ENCODE data around the gene TAF11. TPM values are rescaled to one million over a fixed set of nuclear protein-coding genes. Genes with fewer than 3 reads are reported as not detected.
"Not testable (repeated sequence)": the region's sequence is repeated elsewhere in the genome, so short reads cannot be mapped to it uniquely, and the experiment has no call there.

Gene TAF11
- total RNA-seq, 1 donor from 2014 or later, result 18.1 TPM

- peaks cover 87% of the 10 kb centered on the region for H3K36me3 ChIP-seq
- H3K27me3 ChIP-seq, result no peaks in the 10 kb centered on the region
- no peaks in the 10 kb centered on the region for H3K9me3 ChIP-seq
- DNase-seq (no peak), ATAC-seq (no peak)
- no peak overlapping the region for H3K4me3 ChIP-seq
- TF ChIP-seq CTCF (IDR thresholded peaks at IDR 0.05), result no peak
- intact Hi-C loops (cut with DNase I), result no loop called here
- no peak overlapping the region for H3K27ac ChIP-seq
- H3K4me1 ChIP-seq, result no peaks in the 10 kb centered on the region
Observed at GRCh38 chr6:34859951-34860350, 27.9 kb downstream of the TAF11 start.

GRCh38 chr6:34858681-34859080 lies 29.2 kb downstream of the TAF11 start:
- no peak for TF ChIP-seq CTCF (IDR thresholded peaks at IDR 0.05)
- H3K36me3 ChIP-seq, result peaks cover 83% of the 10 kb centered on the region
- H3K9me3 ChIP-seq, result no peaks in the 10 kb centered on the region
- H3K27me3 ChIP-seq, result no peaks in the 10 kb centered on the region
- intact Hi-C loops (cut with DNase I), result no loop called here
- no peak overlapping the region for H3K4me3 ChIP-seq
- DNase-seq (no peak), ATAC-seq (no peak)
- no peaks in the 10 kb centered on the region for H3K4me1 ChIP-seq
- H3K27ac ChIP-seq, result no peak overlapping the region

GRCh38 chr6:34855463-34855862 lies 32.4 kb downstream of the TAF11 start:
- no peak for ATAC-seq
- no peak for DNase-seq
- Histone ChIP-seq H3K9me3 (no peaks in the 10 kb centered on the region), H3K27me3 (no peaks in the 10 kb centered on the region), H3K4me1 (no peaks in the 10 kb centered on the region), H3K27ac (no peak overlapping the region), H3K36me3 (peaks cover 75% of the 10 kb centered on the region), H3K4me3 (no peak overlapping the region)
- no peak for TF ChIP-seq CTCF (IDR thresholded peaks at IDR 0.05)
- intact Hi-C loops (cut with DNase I), result no loop called here

GRCh38 chr6:34852406-34853085 lies 35.3 kb downstream of the TAF11 start:
- DNase-seq (no peak), ATAC-seq (no peak)
- no peak overlapping the region for H3K4me3 ChIP-seq
- no peaks in the 10 kb centered on the region for H3K9me3 ChIP-seq
- H3K36me3 ChIP-seq, result peaks cover 55% of the 10 kb centered on the region
- intact Hi-C loops (cut with DNase I), result no loop called here
- TF ChIP-seq CTCF (IDR thresholded peaks at IDR 0.05), result no peak
- H3K27ac ChIP-seq, result no peak overlapping the region
- H3K4me1 ChIP-seq, result no peaks in the 10 kb centered on the region
- no peaks in the 10 kb centered on the region for H3K27me3 ChIP-seq

- ATAC-seq (no peak), DNase-seq (no peak)
- H3K4me3 ChIP-seq, result no peak overlapping the region
- no peaks in the 10 kb centered on the region for H3K27me3 ChIP-seq
- no peaks in the 10 kb centered on the region for H3K9me3 ChIP-seq
- no peak for TF ChIP-seq CTCF (IDR thresholded peaks at IDR 0.05)
- H3K36me3 ChIP-seq, result peaks cover 43% of the 10 kb centered on the region
- no peak overlapping the region for H3K27ac ChIP-seq
- intact Hi-C loops (cut with DNase I), result no loop called here
- H3K4me1 ChIP-seq, result no peaks in the 10 kb centered on the region
Observed at GRCh38 chr6:34851361-34851760, 36.5 kb downstream of the TAF11 start.

GRCh38 chr6:34849066-34849465 lies 38.8 kb downstream of the TAF11 start:
- DNase-seq; ATAC-seq; H3K4me3 ChIP-seq; H3K27me3 ChIP-seq; H3K9me3 ChIP-seq; intact Hi-C loops (cut with DNase I); H3K27ac ChIP-seq; H3K4me1 ChIP-seq: not testable (repeated sequence)
- peaks cover 25% of the 10 kb centered on the region for H3K36me3 ChIP-seq
